Forelimb muscle (tissue), 1 donor: ENCODE results near the gene RANGAP1. TPM values are rescaled to one million over a fixed set of nuclear protein-coding genes. Genes with fewer than 3 reads are reported as not detected.

ENCODE experiments used
- DNase-seq: peaks from one replicate; pipeline ENCODE4 v3.0.0-alpha.2; 2013; ENCODE audit warnings: low read depth
- polyA plus RNA-seq: library from polyadenylated mRNA; unstranded; fragments of 120-200 nt; gene quantifications from one replicate; pipeline ENCODE4 v1.2.1, GENCODE V29; 2013; ENCODE audit not compliant: insufficient read length

Gene RANGAP1
- polyA plus RNA-seq, 1 donor, result 27.8 TPM

- DNase-seq, result no peak
Measured at GRCh38 chr22:41234815-41235695, 50.9 kb downstream of the RANGAP1 start.

- no peak for DNase-seq
Measured at GRCh38 chr22:41231369-41231768, 54.6 kb downstream of the RANGAP1 start.

- DNase-seq, result no peak
Measured at GRCh38 chr22:41230401-41230785, 55.6 kb downstream of the RANGAP1 start.

GRCh38 chr22:41229730-41230400 is 56.1 kb downstream of the RANGAP1 start:
- no peak for DNase-seq

- no peak for DNase-seq
Measured at GRCh38 chr22:41229215-41229614, 56.8 kb downstream of the RANGAP1 start.

- DNase-seq, result no peak
Measured at GRCh38 chr22:41226723-41227655, 59.0 kb downstream of the RANGAP1 start.

GRCh38 chr22:41223535-41223934 is 62.5 kb downstream of the RANGAP1 start:
- DNase-seq, result no peak

GRCh38 chr22:41222846-41223507 is 63.0 kb downstream of the RANGAP1 start:
- no peak for DNase-seq

- no peak for DNase-seq
Measured at GRCh38 chr22:41217553-41218157, 68.3 kb downstream of the RANGAP1 start.

- no peak for DNase-seq
Measured at GRCh38 chr22:41216984-41217383, 69.0 kb downstream of the RANGAP1 start.

- no peak for DNase-seq
Measured at GRCh38 chr22:41215926-41216325, 70.1 kb downstream of the RANGAP1 start.

- DNase-seq, result no peak
Measured at GRCh38 chr22:41215409-41215808, 70.6 kb downstream of the RANGAP1 start.

GRCh38 chr22:41206719-41207118 is 79.3 kb downstream of the RANGAP1 start:
- no peak for DNase-seq

GRCh38 chr22:41204992-41205900 is 80.7 kb downstream of the RANGAP1 start, which contains the start of gene L3MBTL2:
Gene L3MBTL2, plus strand, starts transcription at chr22:41205312. Its CDS starts 51 bp downstream, at chr22:41205363.
- peak; percentile 83 for DNase-seq

GRCh38 chr22:41204066-41204465 is 81.9 kb downstream of the RANGAP1 start:
- DNase-seq, result no peak

GRCh38 chr22:41203118-41203517 is 82.9 kb downstream of the RANGAP1 start:
- no peak for DNase-seq

- no peak for DNase-seq
Measured at GRCh38 chr22:41201141-41201540, 84.8 kb downstream of the RANGAP1 start.

- no peak for DNase-seq
Measured at GRCh38 chr22:41198027-41198580, 87.9 kb downstream of the RANGAP1 start.
